OCI-M1 (cell line): ENCODE results near the gene MRPL46.
"Not testable (repeated sequence)": the region's sequence is repeated elsewhere in the genome, so short reads cannot be mapped to it uniquely, and the experiment has no call there.

Experiments used
- DNase-seq: peaks from one replicate; lab custom pipeline; 2025; lab: John Stamatoyannopoulos, UW

Gene MRPL46

DNA sequence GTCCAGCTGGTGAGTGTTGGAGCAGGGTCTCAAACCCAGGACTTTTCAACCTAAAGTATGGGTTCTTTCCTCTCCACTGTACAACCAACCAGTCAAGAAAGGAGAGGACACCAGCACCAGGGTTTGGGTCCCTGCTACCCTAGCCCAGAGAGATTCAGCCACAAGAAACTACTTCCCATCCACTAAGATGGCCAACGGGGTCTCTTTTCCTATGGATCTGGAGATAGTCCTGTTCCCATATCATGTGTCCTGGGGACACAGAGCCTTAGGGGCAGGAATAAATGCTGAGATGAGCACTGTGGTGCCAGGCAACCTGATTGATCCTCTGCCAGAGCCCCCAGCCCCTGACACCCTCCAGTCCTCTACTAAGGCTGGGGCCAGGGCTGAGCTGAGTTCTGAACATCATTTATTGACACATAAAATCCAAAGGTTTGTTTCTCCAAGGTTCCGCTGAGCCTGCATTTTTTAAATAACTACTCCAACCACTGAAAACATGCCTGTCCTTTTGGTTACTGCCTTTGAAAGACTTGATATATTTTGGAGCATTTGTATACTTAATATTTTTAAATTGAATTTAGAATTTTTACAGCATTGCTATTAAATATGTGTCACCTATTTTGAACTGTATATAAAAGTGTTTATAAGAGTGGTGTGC is 26.0 kb downstream of the MRPL46 start:
- DNase-seq, result no peak

GRCh38 chr15:88440021-88440420 is 27.2 kb downstream of the MRPL46 start:
- DNase-seq, result peak; percentile 65

GRCh38 chr15:88438181-88438580 is 29.0 kb downstream of the MRPL46 start:
- DNase-seq, result no peak

GRCh38 chr15:88434106-88434505 is 33.1 kb downstream of the MRPL46 start:
- not testable (repeated sequence) for DNase-seq

GRCh38 chr15:88433046-88433685 is 34.0 kb downstream of the MRPL46 start:
- no peak for DNase-seq

GRCh38 chr15:88431441-88431840 is 35.7 kb downstream of the MRPL46 start:
- no peak for DNase-seq

- no peak for DNase-seq
Measured at GRCh38 chr15:88430051-88430450, 37.1 kb downstream of the MRPL46 start.

DNA sequence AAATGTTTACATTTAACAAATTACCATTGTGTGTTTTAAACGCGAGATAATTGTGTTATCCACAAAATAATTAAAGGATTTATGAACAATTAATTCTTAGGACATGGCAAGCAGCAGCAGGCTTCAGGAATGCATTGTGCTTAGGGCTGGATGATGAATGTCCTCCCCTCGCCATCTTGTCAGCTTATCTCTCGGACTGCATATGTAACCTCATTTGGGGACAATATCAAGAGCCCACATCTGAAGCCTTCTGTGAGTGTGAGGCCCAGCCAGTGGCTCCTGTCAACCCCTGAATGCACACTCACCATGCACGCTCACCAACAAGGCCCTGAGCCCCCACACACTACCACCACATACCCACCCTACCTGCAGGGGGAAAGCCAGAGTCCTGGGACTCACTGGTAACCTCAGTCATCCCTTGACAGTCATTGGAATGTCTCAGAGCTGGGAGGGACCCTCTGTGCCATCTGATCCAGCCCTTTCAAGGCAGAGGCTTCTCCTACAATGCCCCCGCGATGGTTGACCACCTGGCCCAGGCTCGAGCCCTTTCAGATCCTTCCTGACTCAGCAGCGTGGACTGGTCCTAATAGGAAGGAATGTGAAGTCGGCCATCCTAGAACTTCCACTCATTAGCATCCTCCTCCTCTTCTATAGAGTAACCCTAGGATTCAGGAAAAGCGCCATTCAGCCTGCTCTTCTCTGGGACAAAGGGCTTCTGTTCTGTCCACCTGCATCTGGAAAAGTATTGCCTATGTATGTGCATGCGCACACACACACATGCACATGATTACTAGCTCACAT is 38.2 kb downstream of the MRPL46 start:
- no peak for DNase-seq

GRCh38 chr15:88428053-88428452 is 39.1 kb downstream of the MRPL46 start:
- DNase-seq, result no peak

GRCh38 chr15:88426304-88426703 is 40.9 kb downstream of the MRPL46 start:
- DNase-seq, result no peak

- DNase-seq, result no peak
Measured at GRCh38 chr15:88423331-88423730, 43.9 kb downstream of the MRPL46 start.

- no peak for DNase-seq
Measured at GRCh38 chr15:88419830-88420229, 47.4 kb downstream of the MRPL46 start.
